ENCODE results near the gene RALB.
"Not testable (repeated sequence)": the region's sequence is repeated elsewhere in the genome, so short reads cannot be mapped to it uniquely, and the experiment has no call there.

RALB gene

GRCh38 chr2:120316528-120317179 is 64.0 kb downstream of the RALB start:
- Histone ChIP-seq H3K4me3 (ENCODE audit: low read length) (no peak overlapping the region), H2AFZ (ENCODE audit: low read depth, low read length) (no peak overlapping the region), H3K36me3 (ENCODE audit: insufficient read depth, low read length) (no peaks in the 10 kb centered on the region), H3K4me1 (ENCODE audit: insufficient read depth, low read length) (peaks cover 5% of the 10 kb centered on the region), H3K9me3 (ENCODE audit: low read length) (no peaks in the 10 kb centered on the region), H3K27me3 (ENCODE audit: insufficient read depth, low read length) (peaks cover 48% of the 10 kb centered on the region)

- no peak overlapping the region for H2AFZ ChIP-seq (ENCODE audit: low read depth, low read length)
- H3K36me3 ChIP-seq (ENCODE audit: insufficient read depth, low read length): no peaks in the 10 kb centered on the region
- no peaks in the 10 kb centered on the region for H3K9me3 ChIP-seq (ENCODE audit: low read length)
- peaks cover 48% of the 10 kb centered on the region for H3K27me3 ChIP-seq (ENCODE audit: insufficient read depth, low read length)
- no peak overlapping the region for H3K4me3 ChIP-seq (ENCODE audit: low read length)
- H3K4me1 ChIP-seq (ENCODE audit: insufficient read depth, low read length): peaks cover 5% of the 10 kb centered on the region
Observed at GRCh38 chr2:120317180-120317533, 64.5 kb downstream of the RALB start.

GRCh38 chr2:120317916-120318315 is 65.3 kb downstream of the RALB start:
- peaks cover 1% of the 10 kb centered on the region for H3K4me1 ChIP-seq (ENCODE audit: insufficient read depth, low read length)
- H3K4me3 ChIP-seq (ENCODE audit: low read length): no peak overlapping the region
- no peaks in the 10 kb centered on the region for H3K36me3 ChIP-seq (ENCODE audit: insufficient read depth, low read length)
- H3K27me3 ChIP-seq (ENCODE audit: insufficient read depth, low read length): peaks cover 48% of the 10 kb centered on the region
- no peaks in the 10 kb centered on the region for H3K9me3 ChIP-seq (ENCODE audit: low read length)
- H2AFZ ChIP-seq (ENCODE audit: low read depth, low read length): no peak overlapping the region

- Histone ChIP-seq H3K27me3 (ENCODE audit: insufficient read depth, low read length) (peaks cover 54% of the 10 kb centered on the region), H3K4me1 (ENCODE audit: insufficient read depth, low read length) (no peaks in the 10 kb centered on the region), H3K4me3 (ENCODE audit: low read length) (no peak overlapping the region), H3K9me3 (ENCODE audit: low read length) (no peaks in the 10 kb centered on the region), H3K36me3 (ENCODE audit: insufficient read depth, low read length) (no peaks in the 10 kb centered on the region), H2AFZ (ENCODE audit: low read depth, low read length) (no peak overlapping the region)
Observed at GRCh38 chr2:120318626-120319025, 66.0 kb downstream of the RALB start.

- H3K4me3 ChIP-seq (ENCODE audit: low read length): no peak overlapping the region
- no peaks in the 10 kb centered on the region for H3K4me1 ChIP-seq (ENCODE audit: insufficient read depth, low read length)
- no peak overlapping the region for H2AFZ ChIP-seq (ENCODE audit: low read depth, low read length)
- H3K27me3 ChIP-seq (ENCODE audit: insufficient read depth, low read length): peaks cover 51% of the 10 kb centered on the region
- H3K9me3 ChIP-seq (ENCODE audit: low read length): no peaks in the 10 kb centered on the region
- no peaks in the 10 kb centered on the region for H3K36me3 ChIP-seq (ENCODE audit: insufficient read depth, low read length)
Observed at GRCh38 chr2:120319123-120319522, 66.5 kb downstream of the RALB start.

GRCh38 chr2:120319686-120320317 is 67.2 kb downstream of the RALB start:
- H3K27me3 ChIP-seq (ENCODE audit: insufficient read depth, low read length): peaks cover 48% of the 10 kb centered on the region
- H3K4me3 ChIP-seq (ENCODE audit: low read length): no peak overlapping the region
- H3K4me1 ChIP-seq (ENCODE audit: insufficient read depth, low read length): no peaks in the 10 kb centered on the region
- H2AFZ ChIP-seq (ENCODE audit: low read depth, low read length): no peak overlapping the region
- no peaks in the 10 kb centered on the region for H3K9me3 ChIP-seq (ENCODE audit: low read length)
- H3K36me3 ChIP-seq (ENCODE audit: insufficient read depth, low read length): no peaks in the 10 kb centered on the region

GRCh38 chr2:120320318-120320851 is 67.7 kb downstream of the RALB start:
- no peak overlapping the region for H3K4me3 ChIP-seq (ENCODE audit: low read length)
- no peaks in the 10 kb centered on the region for H3K4me1 ChIP-seq (ENCODE audit: insufficient read depth, low read length)
- no peaks in the 10 kb centered on the region for H3K9me3 ChIP-seq (ENCODE audit: low read length)
- no peak overlapping the region for H2AFZ ChIP-seq (ENCODE audit: low read depth, low read length)
- H3K36me3 ChIP-seq (ENCODE audit: insufficient read depth, low read length): no peaks in the 10 kb centered on the region
- peaks cover 42% of the 10 kb centered on the region for H3K27me3 ChIP-seq (ENCODE audit: insufficient read depth, low read length)

GRCh38 chr2:120320887-120321556 is 68.4 kb downstream of the RALB start:
- H3K4me1 ChIP-seq (ENCODE audit: insufficient read depth, low read length); H3K4me3 ChIP-seq (ENCODE audit: low read length); H3K36me3 ChIP-seq (ENCODE audit: insufficient read depth, low read length); H3K9me3 ChIP-seq (ENCODE audit: low read length); H2AFZ ChIP-seq (ENCODE audit: low read depth, low read length): not testable (repeated sequence)
- peaks cover 36% of the 10 kb centered on the region for H3K27me3 ChIP-seq (ENCODE audit: insufficient read depth, low read length)

- H3K27me3 ChIP-seq (ENCODE audit: insufficient read depth, low read length): peaks cover 31% of the 10 kb centered on the region
- H3K4me3 ChIP-seq (ENCODE audit: low read length): no peak overlapping the region
- no peaks in the 10 kb centered on the region for H3K9me3 ChIP-seq (ENCODE audit: low read length)
- no peaks in the 10 kb centered on the region for H3K4me1 ChIP-seq (ENCODE audit: insufficient read depth, low read length)
- no peaks in the 10 kb centered on the region for H3K36me3 ChIP-seq (ENCODE audit: insufficient read depth, low read length)
- no peak overlapping the region for H2AFZ ChIP-seq (ENCODE audit: low read depth, low read length)
Observed at GRCh38 chr2:120321721-120322284, 69.2 kb downstream of the RALB start.

- Histone ChIP-seq H3K9me3 (ENCODE audit: low read length) (no peaks in the 10 kb centered on the region), H3K4me3 (ENCODE audit: low read length) (no peak overlapping the region), H3K4me1 (ENCODE audit: insufficient read depth, low read length) (no peaks in the 10 kb centered on the region), H3K36me3 (ENCODE audit: insufficient read depth, low read length) (no peaks in the 10 kb centered on the region), H3K27me3 (ENCODE audit: insufficient read depth, low read length) (peaks cover 35% of the 10 kb centered on the region), H2AFZ (ENCODE audit: low read depth, low read length) (no peak overlapping the region)
Observed at GRCh38 chr2:120322329-120322728, 69.7 kb downstream of the RALB start.

- no peak overlapping the region for H2AFZ ChIP-seq (ENCODE audit: low read depth, low read length)
- H3K36me3 ChIP-seq (ENCODE audit: insufficient read depth, low read length): no peaks in the 10 kb centered on the region
- no peaks in the 10 kb centered on the region for H3K4me1 ChIP-seq (ENCODE audit: insufficient read depth, low read length)
- H3K27me3 ChIP-seq (ENCODE audit: insufficient read depth, low read length): peaks cover 36% of the 10 kb centered on the region
- no peaks in the 10 kb centered on the region for H3K9me3 ChIP-seq (ENCODE audit: low read length)
- no peak overlapping the region for H3K4me3 ChIP-seq (ENCODE audit: low read length)
Observed at GRCh38 chr2:120323214-120323613, 70.6 kb downstream of the RALB start.

- H3K9me3 ChIP-seq (ENCODE audit: low read length): no peaks in the 10 kb centered on the region
- H3K27me3 ChIP-seq (ENCODE audit: insufficient read depth, low read length): peaks cover 37% of the 10 kb centered on the region
- H3K36me3 ChIP-seq (ENCODE audit: insufficient read depth, low read length): no peaks in the 10 kb centered on the region
- H2AFZ ChIP-seq (ENCODE audit: low read depth, low read length): no peak overlapping the region
- no peaks in the 10 kb centered on the region for H3K4me1 ChIP-seq (ENCODE audit: insufficient read depth, low read length)
- H3K4me3 ChIP-seq (ENCODE audit: low read length): no peak overlapping the region
Observed at GRCh38 chr2:120323807-120324399, 71.3 kb downstream of the RALB start.

GRCh38 chr2:120324933-120325332 is 72.3 kb downstream of the RALB start:
- H3K36me3 ChIP-seq (ENCODE audit: insufficient read depth, low read length): no peaks in the 10 kb centered on the region
- peaks cover 38% of the 10 kb centered on the region for H3K27me3 ChIP-seq (ENCODE audit: insufficient read depth, low read length)
- no peak overlapping the region for H2AFZ ChIP-seq (ENCODE audit: low read depth, low read length)
- no peak overlapping the region for H3K4me3 ChIP-seq (ENCODE audit: low read length)
- H3K4me1 ChIP-seq (ENCODE audit: insufficient read depth, low read length): no peaks in the 10 kb centered on the region
- no peaks in the 10 kb centered on the region for H3K9me3 ChIP-seq (ENCODE audit: low read length)
